PC-3 (cell line): Measurements from ENCODE around the gene EIF4G1.

Experiments used
- CTCF ChIP-seq: fragments of 300-600 bp; sonication (generic); conservative IDR thresholded peaks from 2 replicates; pipeline ENCODE4 v1.5.1; 2017; ENCODE audit warnings: antibody characterized with exemption, low read depth, mild to moderate bottlenecking, low read length
- EZH2 ChIP-seq: fragments of 300-600 bp; sonication (generic); IDR thresholded peaks from one replicate; pipeline ENCODE4 v1.6.1; 2017; ENCODE audit warnings: antibody characterized with exemption, mild to moderate bottlenecking, low read length; ENCODE audit not compliant: unreplicated experiment
- EZH2phosphoT487 ChIP-seq: fragments of 300-600 bp; sonication (generic); IDR thresholded peaks from 2 replicates; pipeline ENCODE4 v1.6.1; 2018; ENCODE audit warnings: mild to moderate bottlenecking, antibody characterized with exemption, low read length, borderline replicate concordance

DNA sequence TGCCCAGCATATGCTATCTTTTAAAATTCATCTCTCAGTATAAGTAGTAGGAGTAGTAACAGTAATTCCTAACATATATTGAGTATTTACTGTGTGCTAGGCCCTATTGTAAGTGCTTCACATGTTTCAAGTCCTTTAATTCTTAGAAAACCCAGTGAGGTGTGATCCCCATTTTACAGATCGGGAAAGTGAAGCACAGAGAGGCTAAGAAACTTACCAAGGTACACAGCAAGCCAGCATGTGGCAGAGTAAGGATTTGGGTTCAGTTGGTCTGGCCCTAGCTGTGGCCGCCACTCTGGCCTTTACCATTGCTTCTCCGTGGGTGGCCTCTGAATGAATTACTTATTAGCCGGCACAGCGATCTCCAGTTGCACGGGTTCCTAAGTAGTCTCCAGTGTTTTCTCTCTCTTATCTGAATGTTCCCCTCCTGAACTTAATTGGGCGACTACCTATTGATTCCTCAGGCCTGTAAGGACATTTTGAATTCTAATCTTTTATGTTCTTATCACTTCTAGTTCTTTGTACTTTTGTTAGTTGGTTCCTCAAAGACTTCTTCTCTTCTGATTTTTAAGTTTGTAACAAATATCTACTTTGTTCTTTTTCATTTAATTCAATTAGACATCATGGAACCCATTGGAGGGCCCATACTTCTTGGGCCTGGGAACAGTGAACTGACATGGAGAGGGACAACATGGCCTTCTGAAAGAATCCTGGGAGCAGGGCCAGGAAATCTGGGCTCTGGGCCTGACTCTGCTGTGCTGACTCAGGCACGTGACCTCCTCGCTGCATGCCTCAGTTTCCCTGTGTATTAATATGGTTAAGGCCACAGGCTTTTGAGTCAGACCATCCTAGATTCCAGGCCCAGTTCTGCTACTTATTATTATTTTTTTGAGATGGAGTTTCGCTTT is 35.4 kb downstream of the EIF4G1 start:
- no peak for TF ChIP-seq CTCF
- no peak for TF ChIP-seq EZH2
- no peak for TF ChIP-seq EZH2phosphoT487
